Endothelial cell of umbilical vein (primary cell): Measurements from ENCODE around the gene COPS7B. TPM values are rescaled to one million over a fixed set of nuclear protein-coding genes. Genes with fewer than 3 reads are reported as not detected.
A peak's percentile ranks its signal among the peaks of the same experiment; 100 is the strongest.

Experiments
- BruUV-seq: library from RNA; stranded (reverse); fragments of 400-500 nt; replicated peaks from 2 replicates; lab custom pipeline; 2021; lab: Mats Ljungman, UMichigan
- CTCF ChIA-PET: fragments of 300-600, 350-600 bp; sonication (Branson Sonifier 250); formaldehyde crosslinking; loops from one replicate; lab custom pipeline; 2021; ENCODE audit warnings: antibody characterized with exemption, inconsistent platforms; lab: Charles Lee
- POLR2A ChIA-PET: fragments of 300-600, 350-600 bp; sonication (Branson Sonifier 250); formaldehyde crosslinking; loops from one replicate; lab custom pipeline; 2021; ENCODE audit warnings: antibody characterized with exemption, inconsistent platforms; lab: Charles Lee
- DNase-seq: peaks from one replicate; pipeline ENCODE4 v3.0.0-alpha.2; 2011; ENCODE audit warnings: low read depth, low spot score
- FAIRE-seq: peaks from 2 replicates; lab custom pipeline; 2011; peaks lifted over from hg19 to GRCh38; lab: Jason Lieb, UNC
- H2AFZ ChIP-seq: 2 replicates; pipeline ENCODE4 v1.6.0; 2012; ENCODE audit warnings: low read depth, low read length, control low read depth, inconsistent platforms
- H3K27ac ChIP-seq: 2 replicates; pipeline ENCODE4 v1.5.1; 2011; ENCODE audit warnings: low read depth, mild to moderate bottlenecking, control low read depth, low read length, moderate library complexity; ENCODE audit not compliant: insufficient read depth
- H3K27me3 ChIP-seq, 2 experiments: 2 replicates each; pipeline versions ENCODE4 v1.6.0 to v1.6.1; 2011; ENCODE audit warnings: low read length in 2 of 2, mixed read lengths in 1 of 2; ENCODE audit not compliant: control insufficient read depth in 2 of 2, insufficient read depth in 2 of 2
- H3K36me3 ChIP-seq, 2 experiments: 2 replicates in 1 of 2; 3 replicates in 1 of 2; pipeline ENCODE4 v1.5.1; 2011; ENCODE audit warnings: low read length in 2 of 2, mild to moderate bottlenecking in 1 of 2, moderate library complexity in 1 of 2; ENCODE audit not compliant: control insufficient read depth in 2 of 2, insufficient read depth in 2 of 2; ENCODE audit errors: extremely low read depth in 1 of 2
- H3K4me1 ChIP-seq: 3 replicates; pipeline ENCODE4 v1.5.1; 2011; ENCODE audit warnings: mild to moderate bottlenecking, low read length; ENCODE audit not compliant: control insufficient read depth, insufficient read depth; ENCODE audit errors: extremely low read depth
- H3K4me2 ChIP-seq: 2 replicates; pipeline ENCODE4 v1.6.1; 2011; ENCODE audit warnings: low read length, control low read depth, mixed read lengths; ENCODE audit not compliant: insufficient read depth
- H3K4me3 ChIP-seq, 3 experiments: fragments of 200-600 bp in 1 of 3; sonication (generic), shearing (Covaris generic) in 1 of 3; replicated peaks in 1 of 3; 2 replicates each; pipeline ENCODE4 v1.5.1; 2011 to 2016; ENCODE audit warnings: control low read depth in 3 of 3, low read length in 3 of 3, mild to moderate bottlenecking in 2 of 3, inconsistent platforms in 1 of 3, low read depth in 1 of 3, moderate library complexity in 1 of 3; ENCODE audit not compliant: insufficient read depth in 1 of 3
- H3K79me2 ChIP-seq: 2 replicates; pipeline ENCODE4 v1.6.0; 2012; ENCODE audit warnings: low read length, inconsistent platforms; ENCODE audit not compliant: control insufficient read depth, insufficient read depth
- H3K9ac ChIP-seq: replicated peaks from 2 replicates; pipeline ENCODE3; 2011; ENCODE audit warnings: low read length, control low read depth; ENCODE audit not compliant: insufficient read depth; ENCODE audit errors: extremely low read depth
- H3K9me1 ChIP-seq: replicated peaks from 3 replicates; pipeline ENCODE4 v1.6.0; 2011; ENCODE audit warnings: mild to moderate bottlenecking, low read length; ENCODE audit not compliant: control insufficient read depth, insufficient read depth; ENCODE audit errors: extremely low read depth
- H3K9me3 ChIP-seq: replicated peaks from 2 replicates; pipeline ENCODE4 v1.5.1; 2012; ENCODE audit warnings: low read length, inconsistent platforms; ENCODE audit not compliant: control insufficient read depth, insufficient read depth
- H4K20me1 ChIP-seq: replicated peaks from 2 replicates; pipeline ENCODE3; 2011; ENCODE audit warnings: mild to moderate bottlenecking, low read length; ENCODE audit not compliant: control insufficient read depth, insufficient read depth; ENCODE audit errors: extremely low read depth
- EZH2 ChIP-seq: IDR thresholded peaks from 2 replicates; pipeline ENCODE4 v1.6.1; 2012; ENCODE audit warnings: borderline replicate concordance, low read depth, mild to moderate bottlenecking, moderate library complexity, low read length, inconsistent platforms; ENCODE audit not compliant: severe bottlenecking
- FOS ChIP-seq: IDR thresholded peaks from 2 replicates; pipeline ENCODE4 v1.6.1; 2011; ENCODE audit warnings: mild to moderate bottlenecking, low read length, moderate library complexity, borderline replicate concordance; ENCODE audit not compliant: insufficient read depth
- GATA2 ChIP-seq: IDR thresholded peaks from 2 replicates; pipeline ENCODE4 v1.7.0; 2011; ENCODE audit warnings: low read depth, mild to moderate bottlenecking, moderate library complexity, mixed read lengths, low read length; ENCODE audit not compliant: insufficient read length, insufficient read depth
- JUN ChIP-seq: IDR thresholded peaks from 2 replicates; pipeline ENCODE4 v1.6.1; 2011; ENCODE audit warnings: borderline replicate concordance, low read depth; ENCODE audit not compliant: insufficient read length, insufficient read depth
- MYC ChIP-seq: IDR thresholded peaks from one replicate; pipeline ENCODE4 v1.6.1; 2011; ENCODE audit warnings: mild to moderate bottlenecking, low read depth, low read length
- POLR2A ChIP-seq: IDR thresholded peaks from 2 replicates; pipeline ENCODE4 v1.6.1; 2012; ENCODE audit warnings: low read depth, mild to moderate bottlenecking, control low read depth, low read length
- POLR2AphosphoS5 ChIP-seq: IDR thresholded peaks from 2 replicates; pipeline ENCODE4 v1.6.1; 2012; ENCODE audit warnings: low read depth, mild to moderate bottlenecking, control low read depth, low read length, moderate library complexity; ENCODE audit not compliant: insufficient read depth
- dilution Hi-C: fragments of 300-500 bp; cut with MboI; formaldehyde crosslinking; loops from one replicate; pipeline ENCODE4 v1.15.0; 2019; ENCODE audit warnings: low sequenced_read_pairs; ENCODE audit not compliant: extremely low pct_ligation_motif_present
- intact Hi-C: fragments of 100-400 bp; cut with micrococcal nuclease; formaldehyde crosslinking; loops from one replicate; pipeline ENCODE4 v1.10.0; 2022
- polyA plus RNA-seq, 4 experiments: library from polyadenylated mRNA; depleted of rRNA in 3 of 4; stranded (reverse) in 3 of 4; unstranded in 1 of 4; fragments of >200 nt; gene quantifications; 2 replicates each; pipeline versions ENCODE4 v1.2.1 to v1.2.3, GENCODE V29; 2011 to 2012; ENCODE audit warnings: missing spikeins in 1 of 4
- total RNA-seq: library from RNA; stranded (reverse); gene quantifications from 2 replicates; pipeline ENCODE4 v1.2.3, GENCODE V29; 2021
- TF ChIP-seq, protein P1 (sequence below), 2 donors: IDR thresholded peaks; 1 replicate in 1 of 2; 2 replicates in 1 of 2; pipeline ENCODE4 v1.5.1; 2011; ENCODE audit warnings: low read length in 2 of 2, mild to moderate bottlenecking in 2 of 2, moderate library complexity in 2 of 2, control low read depth in 1 of 2, inconsistent platforms in 1 of 2, low read depth in 1 of 2; ENCODE audit not compliant: insufficient read depth in 1 of 2; ENCODE audit errors: extremely low read depth in 1 of 2
- TF ChIP-seq, protein P2 (sequence below): IDR thresholded peaks from 2 replicates; pipeline ENCODE4 v1.6.1; 2011; ENCODE audit not compliant: insufficient read depth, insufficient read length

COPS7B gene
- total and polyA plus RNA-seq, 2 donors (not counting 3 experiments of a cell fraction or from before 2014, with no cell fraction given): 50.3 to 59.2 TPM

DNA sequence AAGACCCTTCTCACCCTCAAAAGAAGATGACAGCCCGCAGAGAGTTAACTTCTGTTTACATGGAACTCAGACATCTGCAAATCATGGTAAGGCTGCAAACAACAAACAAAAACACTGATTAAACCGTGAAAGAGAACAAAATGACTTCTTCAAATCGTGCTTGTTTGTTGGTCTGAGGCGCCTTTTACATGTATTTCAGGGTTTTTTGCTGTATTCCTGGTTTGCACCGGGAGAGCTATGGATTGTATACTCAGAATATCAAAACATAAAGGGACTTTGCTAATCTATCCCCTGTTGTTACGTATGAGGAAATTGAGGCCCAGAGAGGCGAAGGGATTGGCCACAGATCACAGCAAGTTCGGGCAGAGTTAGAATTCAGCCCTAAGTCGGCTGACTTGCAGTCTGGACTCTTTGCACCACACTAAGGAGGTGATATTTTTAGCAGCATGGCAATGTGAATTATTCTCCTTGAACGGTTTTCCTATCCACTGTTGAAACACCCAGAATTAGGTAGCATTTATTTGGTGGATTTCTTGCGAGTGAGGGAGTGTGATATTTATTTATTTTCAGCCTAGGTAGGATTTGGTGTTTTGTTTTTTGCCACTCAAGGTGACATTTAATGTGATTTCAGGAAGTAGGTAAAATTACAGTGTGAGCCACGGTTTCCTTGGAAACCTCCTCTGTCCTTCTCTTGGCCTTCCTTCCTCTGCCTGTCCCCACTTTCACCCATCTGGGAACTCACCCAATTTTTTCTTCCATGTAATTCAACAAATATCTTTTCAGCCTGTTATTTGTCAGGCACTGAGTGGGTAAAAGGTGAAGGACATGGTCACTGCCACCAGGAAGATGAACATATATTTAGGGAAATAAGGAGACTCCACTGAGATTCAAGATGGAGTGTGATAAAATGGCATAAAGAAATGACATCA is 4.2 kb upstream of the COPS7B start:
- POLR2A ChIA-PET: no interaction called here
- H3K79me2 ChIP-seq: peaks cover 10% of the 10 kb centered on the region
- H3K4me3 ChIP-seq: peak overlapping the region; percentile 50 to 86 (median 85)
- no peaks in the 10 kb centered on the region for H4K20me1 ChIP-seq
- CTCF ChIA-PET: interaction anchor here (1.3 to 1.8 kb wide), 2 partner anchors 67 to 107 kb away, joined by 5 to 9 read pairs; no protein-coding TSS in a partner anchor
- TF ChIP-seq MYC (no peak), FOS (no peak), POLR2A (no peak), JUN (no peak), POLR2AphosphoS5 (no peak), GATA2 (no peak), EZH2 (no peak)
- TF ChIP-seq, protein P1, sequence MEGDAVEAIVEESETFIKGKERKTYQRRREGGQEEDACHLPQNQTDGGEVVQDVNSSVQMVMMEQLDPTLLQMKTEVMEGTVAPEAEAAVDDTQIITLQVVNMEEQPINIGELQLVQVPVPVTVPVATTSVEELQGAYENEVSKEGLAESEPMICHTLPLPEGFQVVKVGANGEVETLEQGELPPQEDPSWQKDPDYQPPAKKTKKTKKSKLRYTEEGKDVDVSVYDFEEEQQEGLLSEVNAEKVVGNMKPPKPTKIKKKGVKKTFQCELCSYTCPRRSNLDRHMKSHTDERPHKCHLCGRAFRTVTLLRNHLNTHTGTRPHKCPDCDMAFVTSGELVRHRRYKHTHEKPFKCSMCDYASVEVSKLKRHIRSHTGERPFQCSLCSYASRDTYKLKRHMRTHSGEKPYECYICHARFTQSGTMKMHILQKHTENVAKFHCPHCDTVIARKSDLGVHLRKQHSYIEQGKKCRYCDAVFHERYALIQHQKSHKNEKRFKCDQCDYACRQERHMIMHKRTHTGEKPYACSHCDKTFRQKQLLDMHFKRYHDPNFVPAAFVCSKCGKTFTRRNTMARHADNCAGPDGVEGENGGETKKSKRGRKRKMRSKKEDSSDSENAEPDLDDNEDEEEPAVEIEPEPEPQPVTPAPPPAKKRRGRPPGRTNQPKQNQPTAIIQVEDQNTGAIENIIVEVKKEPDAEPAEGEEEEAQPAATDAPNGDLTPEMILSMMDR (IDR thresholded peaks at IDR 0.05; ENCODE audit: extremely low read depth in 1 of 2, insufficient read depth in 1 of 2, low read depth in 1 of 2, low read length in 2 of 2): no peak
- TF ChIP-seq, protein P2, sequence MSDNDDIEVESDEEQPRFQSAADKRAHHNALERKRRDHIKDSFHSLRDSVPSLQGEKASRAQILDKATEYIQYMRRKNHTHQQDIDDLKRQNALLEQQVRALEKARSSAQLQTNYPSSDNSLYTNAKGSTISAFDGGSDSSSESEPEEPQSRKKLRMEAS: no peak
- peaks cover 27% of the 10 kb centered on the region for H3K4me1 ChIP-seq
- H2AFZ ChIP-seq: peak overlapping the region; percentile 17
- TSS peak; percentile 18 for BruUV-seq
- H3K9ac ChIP-seq: peak overlapping the region; percentile 57
- no peaks in the 10 kb centered on the region for H3K9me1 ChIP-seq
- H3K36me3 ChIP-seq: no peaks in the 10 kb centered on the region
- DNase-seq (peak; percentile 80), FAIRE-seq (no peak)
- H3K9me3 ChIP-seq: no peaks in the 10 kb centered on the region
- dilution Hi-C loops: no loop called here
- intact Hi-C loops: loop anchor here (1.0 to 2.0 kb wide), 4 partner anchors 74 to 268 kb away; partner anchors contain the start of gene PTMA
- peak overlapping the region; percentile 68 for H3K27ac ChIP-seq
- H3K4me2 ChIP-seq: peak overlapping the region; percentile 97
- no peaks in the 10 kb centered on the region for H3K27me3 ChIP-seq
